H9 (cell line): Measurements from ENCODE around the gene PAQR4. TPM values are rescaled to one million over a fixed set of nuclear protein-coding genes. Genes with fewer than 3 reads are reported as not detected.

Experiments
- DNase-seq: peaks from one replicate; pipeline ENCODE4 v3.0.0-alpha.2; 2017
- H2AFZ ChIP-seq: one replicate; pipeline ENCODE4 v1.6.1; 2013; ENCODE audit warnings: mild to moderate bottlenecking, low read length, control low read depth, moderate library complexity
- H2AK5ac ChIP-seq: 2 replicates; pipeline ENCODE4 v1.6.1; 2013; ENCODE audit warnings: low read length, control low read depth, mixed read lengths; ENCODE audit not compliant: insufficient read length
- H2BK120ac ChIP-seq: one replicate; pipeline ENCODE4 v1.6.1; 2013; ENCODE audit warnings: low read depth, mild to moderate bottlenecking, low read length, control low read depth, inconsistent platforms; ENCODE audit not compliant: poor library complexity, severe bottlenecking
- H2BK12ac ChIP-seq: 2 replicates; pipeline ENCODE4 v1.6.1; 2013; ENCODE audit warnings: low read length, control low read depth, mixed read lengths, low read depth; ENCODE audit not compliant: insufficient read length
- H2BK15ac ChIP-seq: 2 replicates; pipeline ENCODE4 v1.6.1; 2013; ENCODE audit warnings: low read depth, low read length, control low read depth
- H2BK20ac ChIP-seq: one replicate; pipeline ENCODE4 v1.6.1; 2013; ENCODE audit warnings: low read depth, mild to moderate bottlenecking, low read length, control low read depth, inconsistent platforms; ENCODE audit not compliant: poor library complexity, severe bottlenecking
- H2BK5ac ChIP-seq: 2 replicates; pipeline ENCODE4 v1.6.1; 2013; ENCODE audit warnings: low read length, control low read depth, mixed read lengths; ENCODE audit not compliant: insufficient read length
- H3K14ac ChIP-seq: 2 replicates; pipeline ENCODE4 v1.6.1; 2013; ENCODE audit warnings: low read length, control low read depth; ENCODE audit not compliant: insufficient read depth
- H3K18ac ChIP-seq: 2 replicates; pipeline ENCODE4 v1.6.1; 2013; ENCODE audit warnings: low read depth, mild to moderate bottlenecking, mixed read lengths, low read length, control low read depth; ENCODE audit not compliant: insufficient read length
- H3K23ac ChIP-seq: 2 replicates; pipeline ENCODE4 v1.6.1; 2013; ENCODE audit warnings: low read length, control low read depth, mixed read lengths, low read depth; ENCODE audit not compliant: insufficient read length
- H3K23me2 ChIP-seq: 2 replicates; pipeline ENCODE4 v1.6.1; 2013; ENCODE audit warnings: low read depth, mild to moderate bottlenecking, mixed read lengths, low read length, control low read depth; ENCODE audit not compliant: insufficient read length, poor library complexity, severe bottlenecking
- H3K27ac ChIP-seq: 2 replicates; pipeline ENCODE4 v1.5.1; 2013; ENCODE audit warnings: low read length, control low read depth, mixed read lengths, low read depth; ENCODE audit not compliant: insufficient read length
- H3K27me3 ChIP-seq: 2 replicates; pipeline ENCODE4 v1.6.1; 2013; ENCODE audit warnings: low read length, control low read depth, inconsistent platforms; ENCODE audit not compliant: insufficient read depth
- H3K4ac ChIP-seq: 2 replicates; pipeline ENCODE4 v1.6.1; 2013; ENCODE audit warnings: low read depth, mild to moderate bottlenecking, control low read depth, inconsistent platforms, low read length, moderate library complexity
- H3K4me1 ChIP-seq: 2 replicates; pipeline ENCODE4 v1.6.1; 2013; ENCODE audit warnings: low read length, control low read depth, inconsistent platforms; ENCODE audit not compliant: insufficient read depth
- H3K4me2 ChIP-seq: 2 replicates; pipeline ENCODE4 v1.6.1; 2013; ENCODE audit warnings: low read length, control low read depth, mixed read lengths; ENCODE audit not compliant: insufficient read length, insufficient read depth
- H3K56ac ChIP-seq: 2 replicates; pipeline ENCODE4 v1.6.1; 2013; ENCODE audit warnings: low read depth, mild to moderate bottlenecking, mixed read lengths, low read length, control low read depth; ENCODE audit not compliant: insufficient read length
- H3K79me1 ChIP-seq: 2 replicates; pipeline ENCODE4 v1.6.1; 2013; ENCODE audit warnings: low read depth, mild to moderate bottlenecking, moderate library complexity, low read length, control low read depth, inconsistent platforms; ENCODE audit not compliant: insufficient read depth, poor library complexity, severe bottlenecking
- H3K79me2 ChIP-seq: 2 replicates; pipeline ENCODE4 v1.6.1; 2013; ENCODE audit warnings: low read length, control low read depth, inconsistent platforms; ENCODE audit not compliant: insufficient read depth
- H3K9ac ChIP-seq: 2 replicates; pipeline ENCODE4 v1.6.1; 2013; ENCODE audit warnings: low read length, control low read depth, mixed read lengths; ENCODE audit not compliant: insufficient read length; ENCODE audit errors: extremely low read depth
- H3K9me3 ChIP-seq: one replicate; pipeline ENCODE4 v1.6.1; 2013; ENCODE audit warnings: low read depth, low read length, inconsistent platforms; ENCODE audit not compliant: control insufficient read depth
- H3T11ph ChIP-seq: one replicate; pipeline ENCODE4 v1.6.1; 2013; ENCODE audit warnings: mild to moderate bottlenecking, low read length, control low read depth, inconsistent platforms
- H4K20me1 ChIP-seq: one replicate; pipeline ENCODE4 v1.6.1; 2013; ENCODE audit not compliant: control insufficient read depth, insufficient read length, insufficient read depth
- H4K5ac ChIP-seq: 2 replicates; pipeline ENCODE4 v1.6.1; 2013; ENCODE audit warnings: low read depth, mild to moderate bottlenecking, mixed read lengths, low read length, control low read depth; ENCODE audit not compliant: insufficient read length
- H4K8ac ChIP-seq: replicated peaks from 2 replicates; pipeline ENCODE4 v1.6.1; 2013; ENCODE audit warnings: low read length, control low read depth, mixed read lengths, low read depth; ENCODE audit not compliant: insufficient read length
- H4K91ac ChIP-seq: 2 replicates; pipeline ENCODE4 v1.6.1; 2013; ENCODE audit warnings: low read depth, mild to moderate bottlenecking, moderate library complexity, mixed read lengths, low read length, control low read depth; ENCODE audit not compliant: insufficient read length
- H3K27ac Mint-ChIP-seq, 3 experiments: 2 replicates in 2 of 3; 3 replicates in 1 of 3; pipeline ENCODE4 v1.8.0; 2020 to 2021; ENCODE audit warnings: mixed read lengths in 3 of 3, mild to moderate bottlenecking in 1 of 3, moderate library complexity in 1 of 3
- H3K27me3 Mint-ChIP-seq: 2 replicates; pipeline ENCODE4 v1.8.0; 2021; ENCODE audit warnings: low read depth, mild to moderate bottlenecking, moderate library complexity, mixed read lengths
- H3K36me3 Mint-ChIP-seq, 3 experiments: 2 replicates in 2 of 3; 3 replicates in 1 of 3; pipeline ENCODE4 v1.8.0; 2020 to 2021; ENCODE audit warnings: low read depth in 3 of 3, mixed read lengths in 3 of 3; ENCODE audit not compliant: insufficient read depth in 1 of 3
- H3K4me1 Mint-ChIP-seq, 2 experiments: 2 replicates each; pipeline ENCODE4 v1.8.0; 2020; ENCODE audit warnings: mixed read lengths in 2 of 2
- H3K4me3 Mint-ChIP-seq, 2 experiments: 2 replicates in 1 of 2; 3 replicates in 1 of 2; pipeline ENCODE4 v1.8.0; 2020 to 2021; ENCODE audit warnings: mild to moderate bottlenecking in 2 of 2, mixed read lengths in 2 of 2, moderate library complexity in 1 of 2
- H3K9me3 Mint-ChIP-seq, 2 experiments: 2 replicates in 1 of 2; 3 replicates in 1 of 2; pipeline ENCODE4 v1.8.0; 2020; ENCODE audit warnings: mild to moderate bottlenecking in 2 of 2, mixed read lengths in 2 of 2, moderate library complexity in 1 of 2
- WGBS: extraction: QIAGEN DNeasy Blood & Tissue Kit; methylation state at CpG from one replicate; pipeline ENCODE4 v1.1.7; 2013; ENCODE audit warnings: missing lambda C conversion rate, low lambda C conversion rate, mixed read lengths; ENCODE audit not compliant: insufficient read length; ENCODE audit errors: extremely low coverage; 5-methylcytosine and 5-hydroxymethylcytosine counted together
- total RNA-seq: library from RNA; stranded (reverse); gene quantifications from 2 replicates; pipeline ENCODE4 v1.2.1, GENCODE V29; 2021
- TF ChIP-seq, protein P1 (sequence below): fragments of 200-600 bp; sonication (generic); conservative IDR thresholded peaks from 3 replicates; pipeline ENCODE4 v1.8.0; 2021; ENCODE audit warnings: antibody characterized with exemption, mild to moderate bottlenecking

PAQR4 gene
- total RNA-seq, 1 experiment from 2014 or later, result 32.1 TPM

DNA sequence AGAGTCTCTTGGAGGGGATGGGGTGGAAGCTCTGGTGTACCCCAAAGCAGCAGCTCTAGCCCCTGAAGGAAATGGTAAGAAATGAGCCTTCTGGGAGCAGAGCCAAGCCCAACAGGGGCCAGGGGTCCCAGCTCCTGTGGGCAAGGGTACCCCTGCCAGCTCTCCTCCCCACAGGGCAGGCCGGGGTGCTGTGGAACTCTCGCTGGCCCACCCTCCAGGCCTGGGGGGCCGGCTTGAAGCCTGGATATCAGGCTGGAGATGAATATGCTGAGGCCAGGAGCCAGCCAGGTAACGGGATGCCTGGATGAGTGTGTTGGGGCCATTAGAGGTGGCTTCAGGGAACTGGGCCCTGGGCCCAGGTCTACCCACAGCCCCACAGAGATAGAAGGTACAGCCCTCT lies 31.4 kb downstream of the PAQR4 start:
- Mint-ChIP-seq H3K27ac (no peak overlapping the region), H3K27me3 (no peaks in the 10 kb centered on the region; the same call in none of the 2 replicates), H3K9me3 (no peaks in the 10 kb centered on the region), H3K36me3 (peaks cover 0 to 7% (median 0%) of the 10 kb centered on the region in 3 experiments; a peak in 3 of 7 replicates), H3K4me1 (peaks cover 6 to 32% of the 10 kb centered on the region in 2 experiments), H3K4me3 (no peak overlapping the region)
- Histone ChIP-seq H3K79me1 (no peaks in the 10 kb centered on the region), H3K4me2 (no peak overlapping the region), H3K9me3 (no peaks in the 10 kb centered on the region), H4K20me1 (peaks cover 2% of the 10 kb centered on the region), H4K91ac (no peak overlapping the region), H3K23ac (no peak overlapping the region), H2AK5ac (no peak overlapping the region), H4K8ac (no peak overlapping the region), H3K18ac (no peak overlapping the region), H3K14ac (no peak overlapping the region), H4K5ac (no peak overlapping the region), H2AFZ (no peak overlapping the region), H3K4ac (no peak overlapping the region), H3K23me2 (no peaks in the 10 kb centered on the region), H3K79me2 (no peaks in the 10 kb centered on the region), H3T11ph (no peak overlapping the region), H3K27ac (no peak overlapping the region), H3K9ac (no peak overlapping the region), H3K4me1 (no peaks in the 10 kb centered on the region), H3K27me3 (no peaks in the 10 kb centered on the region), H2BK15ac (no peak overlapping the region; the same call in 1 of the 2 replicates), H2BK20ac (no peak overlapping the region), H2BK120ac (no peak overlapping the region), H3K56ac (no peak overlapping the region), H2BK12ac (no peak overlapping the region), H2BK5ac (no peak overlapping the region)
- DNase-seq, result no peak
- WGBS, result no CpG with 5 or more reads among the region's 4 CpGs
- TF ChIP-seq, protein P1, sequence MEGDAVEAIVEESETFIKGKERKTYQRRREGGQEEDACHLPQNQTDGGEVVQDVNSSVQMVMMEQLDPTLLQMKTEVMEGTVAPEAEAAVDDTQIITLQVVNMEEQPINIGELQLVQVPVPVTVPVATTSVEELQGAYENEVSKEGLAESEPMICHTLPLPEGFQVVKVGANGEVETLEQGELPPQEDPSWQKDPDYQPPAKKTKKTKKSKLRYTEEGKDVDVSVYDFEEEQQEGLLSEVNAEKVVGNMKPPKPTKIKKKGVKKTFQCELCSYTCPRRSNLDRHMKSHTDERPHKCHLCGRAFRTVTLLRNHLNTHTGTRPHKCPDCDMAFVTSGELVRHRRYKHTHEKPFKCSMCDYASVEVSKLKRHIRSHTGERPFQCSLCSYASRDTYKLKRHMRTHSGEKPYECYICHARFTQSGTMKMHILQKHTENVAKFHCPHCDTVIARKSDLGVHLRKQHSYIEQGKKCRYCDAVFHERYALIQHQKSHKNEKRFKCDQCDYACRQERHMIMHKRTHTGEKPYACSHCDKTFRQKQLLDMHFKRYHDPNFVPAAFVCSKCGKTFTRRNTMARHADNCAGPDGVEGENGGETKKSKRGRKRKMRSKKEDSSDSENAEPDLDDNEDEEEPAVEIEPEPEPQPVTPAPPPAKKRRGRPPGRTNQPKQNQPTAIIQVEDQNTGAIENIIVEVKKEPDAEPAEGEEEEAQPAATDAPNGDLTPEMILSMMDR, result no peak
